ENCODE results near the gene GPR179. TPM values are rescaled to one million over a fixed set of nuclear protein-coding genes. Genes with fewer than 3 reads are reported as not detected.
"Not testable (repeated sequence)": the region's sequence is repeated elsewhere in the genome, so short reads cannot be mapped to it uniquely, and the experiment has no call there.

Gene GPR179
- polyA plus RNA-seq, 6 donors from 2014 or later, result not detected

DNA sequence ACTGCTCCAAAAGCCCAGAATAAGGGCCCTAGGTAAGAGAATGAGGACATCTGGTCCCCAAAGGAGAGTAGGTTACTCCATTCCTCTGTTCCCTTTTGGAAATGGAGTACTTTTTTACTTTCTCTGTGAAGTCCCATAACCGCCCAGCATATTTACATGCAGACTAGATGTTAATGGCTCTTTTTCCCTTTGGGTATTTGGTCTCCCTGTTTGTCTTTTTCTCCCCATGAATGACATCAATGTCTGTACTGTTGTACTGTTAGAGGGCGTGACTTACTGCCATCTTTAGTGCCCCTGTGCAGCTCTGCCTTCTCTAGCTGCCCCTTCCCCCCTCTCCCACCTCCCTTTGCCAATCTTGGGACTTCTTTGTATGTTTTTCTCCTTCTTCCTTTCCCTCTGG, 19.0 kb downstream of the GPR179 start:
- H3K9me3 Mint-ChIP-seq, result no peaks in the 10 kb centered on the region
- no peak overlapping the region for H3K27ac Mint-ChIP-seq
- H3K36me3 Mint-ChIP-seq, result peaks cover 0 to 4% of the 10 kb centered on the region in 2 donors
- H3K4me3 Mint-ChIP-seq, result no peak overlapping the region
- ATAC-seq (ENCODE audit: low read depth in 2 of 2) (no peak), DNase-seq (no peak)
- peaks cover 14 to 19% (median 17%) of the 10 kb centered on the region in 3 donors for H3K4me1 Mint-ChIP-seq
- peaks cover 0 to 20% (median 7%) of the 10 kb centered on the region in 3 donors for H3K27me3 Mint-ChIP-seq

DNA sequence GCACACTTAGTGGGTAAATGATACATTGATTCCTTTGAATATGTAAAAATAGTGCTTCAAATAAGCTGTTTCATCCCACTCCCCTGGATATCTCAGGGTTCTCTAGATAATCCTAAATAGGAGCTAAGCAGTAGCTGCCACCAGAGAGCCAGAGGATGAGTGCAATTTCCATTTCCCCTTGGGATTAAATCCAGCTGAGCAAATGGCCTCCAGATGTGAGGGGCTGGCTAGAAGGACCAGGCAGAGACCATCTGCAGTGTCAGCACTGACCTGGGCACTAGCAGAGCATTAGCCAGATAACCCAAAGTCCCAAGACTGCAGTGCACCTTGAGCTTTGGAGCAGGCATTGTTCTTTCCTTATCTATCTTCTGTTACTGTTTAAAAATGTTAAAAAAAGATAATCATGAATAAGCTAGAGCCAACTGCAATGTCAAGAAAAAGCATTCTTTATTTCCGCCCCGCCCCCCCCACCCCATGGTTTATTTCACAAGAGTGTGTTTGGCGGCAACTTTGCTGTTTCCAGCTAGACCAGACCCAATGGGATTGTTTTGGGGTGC, 19.5 kb downstream of the GPR179 start:
- H3K4me1 Mint-ChIP-seq, result peaks cover 14 to 19% (median 17%) of the 10 kb centered on the region in 3 donors
- DNase-seq, result no peak
- ATAC-seq (ENCODE audit: low read depth in 2 of 2), result no peak

DNA sequence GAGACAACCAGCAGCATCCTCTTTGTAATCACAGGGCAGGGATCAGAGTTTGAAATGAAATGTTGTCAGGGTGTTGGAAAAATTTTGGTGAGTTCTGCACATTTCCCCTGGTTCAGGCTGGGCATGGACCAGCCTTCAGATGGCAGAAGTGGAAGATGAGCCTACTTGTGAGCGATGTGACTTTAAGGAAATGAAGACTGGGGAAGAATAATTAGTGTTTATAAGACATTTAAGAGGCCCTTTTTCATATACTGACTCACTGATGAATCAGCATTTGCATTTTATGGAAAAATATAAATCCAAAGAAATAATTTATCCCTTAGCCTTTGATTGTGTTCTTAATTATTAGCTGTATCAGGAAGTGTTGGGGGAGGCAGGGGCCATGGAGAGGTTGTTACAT, 20.9 kb downstream of the GPR179 start:
- peak overlapping the region in 1 of 6 donors; percentile 79 for H3K27ac Mint-ChIP-seq
- H3K27me3 Mint-ChIP-seq, result peaks cover 0 to 1% (median 0%) of the 10 kb centered on the region in 3 donors
- no peaks in the 10 kb centered on the region for H3K9me3 Mint-ChIP-seq
- H3K36me3 Mint-ChIP-seq, result peaks cover 0 to 8% of the 10 kb centered on the region in 2 donors
- ATAC-seq (ENCODE audit: low read depth in 2 of 2), result no peak
- H3K4me3 Mint-ChIP-seq, result no peak overlapping the region
- DNase-seq, result no peak
- peaks cover 14 to 19% (median 17%) of the 10 kb centered on the region in 3 donors for H3K4me1 Mint-ChIP-seq

More for the DNA sequence above, 19.5 kb downstream of the GPR179 start:
- no peaks in the 10 kb centered on the region for H3K9me3 Mint-ChIP-seq
- H3K27ac Mint-ChIP-seq, result no peak overlapping the region
- peaks cover 0 to 4% of the 10 kb centered on the region in 2 donors for H3K36me3 Mint-ChIP-seq
- H3K4me3 Mint-ChIP-seq, result no peak overlapping the region
- peaks cover 0 to 14% (median 1%) of the 10 kb centered on the region in 3 donors for H3K27me3 Mint-ChIP-seq

DNA sequence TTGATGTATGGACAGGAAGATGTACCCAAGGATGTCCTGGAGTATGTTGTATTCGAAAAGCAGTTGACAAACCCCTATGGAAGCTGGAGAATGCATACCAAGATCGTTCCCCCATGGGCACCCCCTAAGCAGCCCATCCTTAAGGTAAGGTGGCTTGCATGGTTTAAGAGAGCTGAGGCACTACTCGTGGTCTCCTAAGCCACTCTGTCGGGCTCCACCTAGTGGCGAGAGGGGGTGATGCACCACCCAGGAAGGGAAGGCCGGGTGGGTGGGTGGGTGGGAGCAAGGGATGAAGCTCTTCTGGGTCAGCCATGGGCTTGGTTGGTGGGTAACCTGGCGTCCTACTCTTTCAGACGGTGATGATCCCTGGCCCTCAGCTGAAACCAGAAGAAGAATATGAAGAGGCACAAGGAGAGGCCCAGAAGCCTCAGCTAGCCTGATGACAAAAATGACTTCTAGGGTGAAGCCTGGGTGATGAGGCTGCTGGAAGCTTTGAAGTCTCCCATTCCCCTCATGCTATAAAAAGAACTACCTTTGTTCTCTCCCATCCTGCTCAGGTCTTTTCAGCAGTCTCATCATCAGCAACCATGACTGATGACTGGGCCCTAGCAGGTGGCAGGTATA, 21.5 kb downstream of the GPR179 start:
- Mint-ChIP-seq H3K36me3 (peaks cover 0 to 8% of the 10 kb centered on the region in 2 donors), H3K4me3 (no peak overlapping the region), H3K27ac (peak overlapping the region in 1 of 6 donors; percentile 79), H3K4me1 (peaks cover 14 to 18% (median 16%) of the 10 kb centered on the region in 3 donors), H3K27me3 (no peaks in the 10 kb centered on the region), H3K9me3 (no peaks in the 10 kb centered on the region)
- DNase-seq (peak; percentile 59), ATAC-seq (ENCODE audit: low read depth in 2 of 2) (peak; percentile 67 to 80)

DNA sequence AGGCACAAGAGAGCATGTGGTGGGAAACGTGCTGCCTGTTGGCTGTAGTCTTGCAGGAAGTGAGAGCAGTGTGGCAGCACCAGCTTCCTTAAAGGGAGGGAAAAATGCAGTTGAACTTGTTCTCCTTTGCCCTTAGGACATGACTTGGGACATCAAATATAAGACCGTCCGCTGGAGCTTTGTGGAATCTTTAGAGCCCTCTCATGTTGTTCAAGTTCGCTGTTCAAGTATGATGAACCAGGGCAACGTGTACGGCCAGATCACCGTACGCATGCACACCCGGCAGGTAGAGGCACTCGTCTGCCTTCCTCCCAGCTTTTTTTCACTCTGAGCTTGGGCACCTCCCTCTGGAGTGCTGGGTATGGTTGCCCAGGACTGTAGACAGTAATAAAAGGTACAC, 23.3 kb downstream of the GPR179 start:
- Mint-ChIP-seq H3K36me3 (peaks cover 0 to 8% of the 10 kb centered on the region in 2 donors), H3K27me3 (no peaks in the 10 kb centered on the region), H3K9me3 (no peaks in the 10 kb centered on the region), H3K4me3 (no peak overlapping the region), H3K4me1 (peaks cover 4% of the 10 kb centered on the region in 3 donors), H3K27ac (no peak overlapping the region)
- ATAC-seq (ENCODE audit: low read depth in 2 of 2) (no peak), DNase-seq (no peak)

DNA sequence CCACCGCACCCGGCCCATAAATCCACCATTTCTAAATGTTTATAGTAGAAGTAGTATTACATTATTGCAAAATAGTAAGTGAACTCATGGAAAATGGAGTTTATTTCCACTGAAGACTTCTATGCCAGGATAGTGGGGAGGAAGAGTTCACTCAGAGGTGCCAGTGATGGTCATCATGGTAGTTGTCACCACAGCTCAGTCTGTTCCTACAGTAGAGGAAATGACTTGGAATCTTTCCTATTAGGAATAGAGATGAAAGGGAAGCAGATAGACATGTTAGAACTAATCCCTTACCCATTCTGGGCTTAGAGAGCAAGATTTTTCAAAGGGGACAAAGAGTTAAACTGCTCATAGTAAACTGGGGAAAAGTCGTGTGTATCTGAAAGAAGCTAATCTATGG, 26.7 kb downstream of the GPR179 start:
- DNase-seq (no peak), ATAC-seq (ENCODE audit: low read depth in 2 of 2) (no peak)
- no peaks in the 10 kb centered on the region for H3K27me3 Mint-ChIP-seq
- H3K27ac Mint-ChIP-seq, result no peak overlapping the region
- H3K36me3 Mint-ChIP-seq, result peaks cover 0 to 4% of the 10 kb centered on the region in 2 donors
- no peak overlapping the region for H3K4me3 Mint-ChIP-seq
- H3K9me3 Mint-ChIP-seq, result no peaks in the 10 kb centered on the region
- H3K4me1 Mint-ChIP-seq, result no peaks in the 10 kb centered on the region

DNA sequence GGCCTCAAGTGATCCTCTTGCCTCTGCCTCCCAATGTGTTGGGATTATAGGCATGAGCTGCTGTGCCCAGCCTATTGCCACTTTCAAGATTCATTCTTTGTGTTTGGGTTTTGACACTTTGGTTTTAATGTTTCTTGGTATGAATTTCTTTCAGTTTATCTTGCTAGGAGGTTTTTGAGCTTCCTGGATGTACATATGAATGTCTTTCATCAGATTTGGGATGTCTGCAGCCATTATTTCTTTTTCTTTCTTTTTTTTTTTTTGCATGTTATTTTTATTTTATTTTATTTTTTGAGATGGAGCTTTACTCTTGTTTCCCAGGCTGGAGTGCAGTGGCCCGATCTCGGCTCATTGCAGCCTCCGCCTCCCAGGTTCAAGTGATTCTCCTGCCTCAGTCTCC, 28.3 kb downstream of the GPR179 start:
- ATAC-seq (ENCODE audit: low read depth in 2 of 2) (no peak), DNase-seq (no peak)
- Mint-ChIP-seq H3K27me3 (no peaks in the 10 kb centered on the region), H3K4me3 (no peak overlapping the region), H3K36me3 (peaks cover 0 to 4% of the 10 kb centered on the region in 2 donors), H3K27ac (no peak overlapping the region), H3K9me3 (no peaks in the 10 kb centered on the region), H3K4me1 (no peaks in the 10 kb centered on the region)

DNA sequence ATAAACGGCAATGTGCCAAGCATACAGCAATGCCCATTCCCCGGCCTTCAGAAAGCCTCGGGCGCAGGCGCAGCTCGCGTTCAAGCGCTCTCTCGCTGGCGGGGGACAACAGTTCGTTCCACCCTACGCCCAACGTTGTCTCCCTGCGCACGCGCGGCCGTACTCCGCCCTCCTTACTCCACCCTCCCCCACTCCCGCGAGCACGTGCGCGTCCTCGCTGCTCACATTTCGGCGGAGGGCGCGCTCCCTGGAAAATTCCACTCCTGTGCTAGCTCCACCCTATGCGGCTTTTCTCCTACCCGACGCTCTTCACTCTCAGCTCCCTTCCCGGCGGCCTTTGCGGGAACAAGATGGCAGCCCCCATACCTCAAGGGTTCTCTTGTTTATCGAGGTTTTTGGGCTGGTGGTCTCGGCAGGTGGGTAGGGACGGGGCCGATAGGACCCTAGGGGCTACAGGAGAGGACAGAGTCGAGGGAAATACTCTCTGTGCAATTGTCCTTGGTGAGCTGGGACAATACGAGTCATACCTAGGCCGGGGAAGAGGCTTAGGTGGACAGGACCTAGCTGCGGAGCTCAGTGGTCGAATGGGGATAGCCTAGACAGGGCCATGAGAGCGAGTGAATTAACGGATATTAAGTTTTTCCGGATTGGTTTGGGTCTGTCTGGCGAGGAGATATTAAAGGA, 46.8 kb downstream of the GPR179 start, which contains the start of gene MRPL45:
TSS of gene MRPL45 (plus strand) at position 335 of the 684 bp plus-strand sequence. CDS start at position 351, 16 bp downstream.
- Mint-ChIP-seq H3K27ac (peak within 1 kb of the TSS; percentile 80 to 98 (median 96)), H3K4me3 (peak within 1 kb of the TSS; percentile 78 to 98 (median 91)), H3K4me1 (peaks cover 9 to 14% (median 9%) of the 10 kb centered on the region in 3 donors)
- H3K9me3 Mint-ChIP-seq, H3K27me3 Mint-ChIP-seq, H3K36me3 Mint-ChIP-seq: not testable (repeated sequence)
- ATAC-seq (ENCODE audit: low read depth in 2 of 2) (peak; percentile 88 to 90), DNase-seq (peak; percentile 93)

DNA sequence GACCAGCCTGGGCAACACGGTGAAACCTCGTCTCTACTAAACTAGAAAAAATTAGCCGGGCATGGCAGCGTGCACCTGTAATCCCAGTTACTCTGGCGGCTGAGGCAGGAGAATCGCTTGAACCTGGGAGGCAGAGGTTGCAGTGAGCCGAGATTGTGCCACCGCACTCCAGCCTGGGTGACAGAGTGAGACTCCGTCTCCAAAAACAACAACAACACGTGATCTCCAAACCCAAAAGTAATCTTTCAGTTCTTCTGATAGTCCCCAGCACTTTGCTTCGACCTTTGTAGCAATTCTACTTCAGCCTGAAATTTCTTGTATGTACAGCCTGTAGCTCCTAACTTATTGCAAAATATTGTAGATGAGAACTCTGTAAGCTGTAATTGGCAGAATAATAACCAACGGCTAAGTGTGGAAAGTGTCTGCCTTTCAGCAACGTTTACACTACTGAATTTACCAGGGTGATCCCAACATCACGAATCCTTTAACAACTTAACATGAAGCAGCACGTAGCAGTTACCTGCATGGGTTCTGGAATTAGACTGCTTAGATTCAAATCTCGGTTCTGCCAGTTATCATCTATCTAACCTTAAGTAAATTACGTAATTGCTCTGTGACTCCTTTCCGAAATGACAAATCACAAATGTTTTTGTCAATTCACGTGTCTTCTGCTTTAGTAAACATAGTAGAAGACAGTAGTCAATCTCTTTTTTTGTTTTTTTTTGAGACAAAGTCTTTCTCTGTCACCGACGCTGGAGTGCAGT, 48.0 kb downstream of the GPR179 start:
- Mint-ChIP-seq H3K27ac (peak overlapping the region in 2 of 6 donors; percentile 96 to 98), H3K4me3 (peak overlapping the region; percentile 78 to 98 (median 91)), H3K4me1 (peaks cover 9 to 14% (median 9%) of the 10 kb centered on the region in 3 donors)
- H3K36me3 Mint-ChIP-seq; H3K9me3 Mint-ChIP-seq; H3K27me3 Mint-ChIP-seq; ATAC-seq (ENCODE audit: low read depth in 2 of 2); DNase-seq: not testable (repeated sequence)

DNA sequence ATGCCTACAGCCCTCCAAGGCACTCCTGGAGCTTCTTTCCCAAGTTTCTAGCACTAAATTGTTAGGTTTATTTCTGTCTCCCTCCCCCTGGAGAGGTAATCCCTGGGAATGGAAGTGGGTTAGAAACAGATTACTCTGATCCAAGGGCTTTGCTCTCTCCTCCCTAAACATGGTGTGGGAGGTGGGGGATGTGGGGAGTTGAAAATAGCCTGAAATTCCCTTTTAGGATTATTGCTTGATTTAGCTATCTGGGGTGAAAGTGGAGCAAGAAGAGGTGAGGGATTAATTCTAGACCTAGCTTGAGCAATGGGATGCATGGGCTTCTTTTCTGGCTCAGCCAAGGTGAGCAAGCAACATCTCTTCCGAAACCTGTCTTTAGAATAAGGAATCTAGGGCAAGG, 54.0 kb downstream of the GPR179 start:
- H3K27me3 Mint-ChIP-seq; DNase-seq; H3K4me1 Mint-ChIP-seq; ATAC-seq (ENCODE audit: low read depth in 2 of 2); H3K9me3 Mint-ChIP-seq; H3K4me3 Mint-ChIP-seq; H3K36me3 Mint-ChIP-seq: not testable (repeated sequence)
- peak overlapping the region in 1 of 6 donors; percentile 66 for H3K27ac Mint-ChIP-seq

DNA sequence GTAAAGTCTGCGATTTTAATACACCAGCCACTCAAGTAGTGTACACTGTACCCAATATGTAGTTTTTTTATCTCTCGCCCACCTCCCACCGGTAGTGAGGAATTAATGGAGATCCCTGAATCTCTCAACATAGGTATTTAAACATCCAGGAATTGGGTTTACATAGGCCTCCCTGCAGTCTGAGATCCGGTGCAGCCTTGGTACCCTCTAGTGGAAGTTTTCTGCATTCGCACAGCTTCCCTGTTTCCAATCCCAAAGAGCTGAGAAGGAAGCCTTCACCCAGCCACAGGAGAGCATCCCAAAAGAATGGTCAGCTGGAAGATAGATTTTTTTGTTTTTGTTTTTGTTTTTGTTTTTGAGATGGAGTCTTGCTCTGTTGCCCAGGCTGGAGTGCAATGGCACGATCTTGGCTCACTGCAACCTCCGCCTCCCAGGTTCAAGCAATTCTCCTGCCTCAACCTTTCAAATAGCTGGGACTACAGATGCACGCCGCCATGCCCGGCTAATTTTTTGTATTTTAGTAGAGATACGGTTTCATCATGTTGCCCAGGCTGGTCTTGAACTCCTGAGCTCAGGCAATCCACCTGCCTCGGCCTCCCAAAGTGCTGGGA, 55.4 kb downstream of the GPR179 start:
- not testable (repeated sequence) for ATAC-seq (ENCODE audit: low read depth in 2 of 2); H3K4me3 Mint-ChIP-seq; H3K27ac Mint-ChIP-seq; H3K36me3 Mint-ChIP-seq; H3K9me3 Mint-ChIP-seq; DNase-seq; H3K4me1 Mint-ChIP-seq; H3K27me3 Mint-ChIP-seq

DNA sequence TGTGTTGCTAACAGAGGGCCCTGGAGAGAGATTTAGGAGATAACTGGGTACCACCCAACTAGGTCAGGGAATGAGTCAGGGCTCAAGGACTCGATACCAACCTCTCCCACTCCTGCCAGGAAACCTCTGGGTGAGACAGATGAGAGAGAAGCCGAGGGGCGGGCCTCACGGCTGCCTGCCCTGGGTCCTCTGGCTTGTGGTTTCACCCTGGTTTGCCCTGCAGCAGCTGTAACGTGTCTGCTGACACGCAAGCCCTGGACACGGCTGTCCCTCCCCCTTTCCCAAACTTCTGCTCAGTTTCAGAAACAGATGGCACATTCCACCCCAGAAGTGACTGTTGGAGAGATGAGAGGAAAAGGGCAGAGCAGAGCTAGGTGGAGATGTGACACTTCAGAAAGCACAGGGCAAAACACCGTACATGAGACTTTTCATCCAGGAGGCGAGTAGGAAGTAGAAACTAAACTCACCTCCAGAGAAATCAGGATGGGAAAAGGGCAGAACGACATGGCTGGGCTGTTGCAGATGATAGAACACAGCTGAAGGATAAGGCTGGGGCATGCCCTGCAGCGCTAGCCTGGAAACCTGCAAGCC, 57.2 kb downstream of the GPR179 start:
- H3K4me1 Mint-ChIP-seq, H3K9me3 Mint-ChIP-seq, DNase-seq, H3K27me3 Mint-ChIP-seq, H3K4me3 Mint-ChIP-seq, H3K36me3 Mint-ChIP-seq: not testable (repeated sequence)
- peak overlapping the region in 3 of 6 donors; percentile 14 to 82 (median 71) for H3K27ac Mint-ChIP-seq
- peak in 1 of 2 donors; percentile 46 for ATAC-seq (ENCODE audit: low read depth in 2 of 2)

DNA sequence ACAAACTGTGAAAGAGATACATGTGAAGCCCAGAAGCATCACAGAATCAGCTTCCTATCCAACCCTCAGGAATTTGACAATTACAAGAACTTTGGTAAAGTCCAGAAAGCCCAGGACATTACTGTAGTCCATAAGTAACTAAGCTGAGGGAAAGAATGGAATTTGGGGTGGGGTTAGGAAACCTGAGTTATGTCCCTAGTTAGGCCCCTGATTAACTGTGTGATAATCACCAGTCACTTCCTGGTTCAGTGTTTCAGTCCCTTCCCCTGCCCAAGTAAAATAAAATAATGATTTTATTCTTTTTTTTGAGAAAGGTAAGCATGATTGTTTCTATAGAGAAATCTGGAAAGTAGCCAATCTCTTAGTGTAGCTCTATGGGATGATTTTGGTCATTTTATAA, 57.8 kb downstream of the GPR179 start:
- not testable (repeated sequence) for H3K4me1 Mint-ChIP-seq; H3K27me3 Mint-ChIP-seq; DNase-seq; H3K27ac Mint-ChIP-seq; ATAC-seq (ENCODE audit: low read depth in 2 of 2); H3K9me3 Mint-ChIP-seq; H3K4me3 Mint-ChIP-seq; H3K36me3 Mint-ChIP-seq
